ENCODE measurements around the gene RPIA.
"Not testable (repeated sequence)": the region's sequence is repeated elsewhere in the genome, so short reads cannot be mapped to it uniquely, and the experiment has no call there.

Gene RPIA

GRCh38 chr2:88760819-88761598, 69.5 kb downstream of the RPIA start:
- TF ChIP-seq POLR2A (IDR thresholded peaks at IDR 0.05; ENCODE audit: low read length) (no peak), GATA1 (IDR thresholded peaks at IDR 0.05; ENCODE audit: low read depth, low read length) (no peak)
- DNase-seq, result no peak

- no peak for DNase-seq
- TF ChIP-seq GATA1 (IDR thresholded peaks at IDR 0.05; ENCODE audit: low read depth, low read length) (no peak), POLR2A (IDR thresholded peaks at IDR 0.05; ENCODE audit: low read length) (no peak)
Measured at GRCh38 chr2:88764141-88764849, 72.8 kb downstream of the RPIA start.

- DNase-seq, result no peak
- TF ChIP-seq POLR2A (IDR thresholded peaks at IDR 0.05; ENCODE audit: low read length) (no peak), GATA1 (IDR thresholded peaks at IDR 0.05; ENCODE audit: low read depth, low read length) (no peak)
Measured at GRCh38 chr2:88764850-88765153, 73.3 kb downstream of the RPIA start.

- TF ChIP-seq POLR2A (IDR thresholded peaks at IDR 0.05; ENCODE audit: low read length), result no peak
- TF ChIP-seq GATA1 (IDR thresholded peaks at IDR 0.05; ENCODE audit: low read depth, low read length), result no peak
- DNase-seq, result peak; percentile 79 to 88
Measured at GRCh38 chr2:88765154-88765888, 73.8 kb downstream of the RPIA start.

- not testable (repeated sequence) for DNase-seq
- TF ChIP-seq POLR2A (IDR thresholded peaks at IDR 0.05; ENCODE audit: low read length), result peak; percentile 47
Measured at GRCh38 chr2:88765889-88766481, 74.5 kb downstream of the RPIA start.

- no peak for DNase-seq
- TF ChIP-seq POLR2A (IDR thresholded peaks at IDR 0.05; ENCODE audit: low read length), result no peak
- TF ChIP-seq GATA1 (IDR thresholded peaks at IDR 0.05; ENCODE audit: low read depth, low read length), result no peak
Measured at GRCh38 chr2:88770016-88770415, 78.5 kb downstream of the RPIA start.

- not testable (repeated sequence) for DNase-seq
Measured at GRCh38 chr2:88773233-88774028, 82.0 kb downstream of the RPIA start.

GRCh38 chr2:88789213-88789612, 97.7 kb downstream of the RPIA start:
- not testable (repeated sequence) for DNase-seq

- not testable (repeated sequence) for DNase-seq
Measured at GRCh38 chr2:88795932-88796331, 104.5 kb downstream of the RPIA start.

GRCh38 chr2:88796523-88796922, 105.0 kb downstream of the RPIA start:
- not testable (repeated sequence) for DNase-seq

GRCh38 chr2:88797164-88797563, 105.7 kb downstream of the RPIA start:
- not testable (repeated sequence) for DNase-seq
